Endodermal cell (in vitro differentiated cells): Measurements from ENCODE around the gene MRPS23. TPM values are rescaled to one million over a fixed set of nuclear protein-coding genes. Genes with fewer than 3 reads are reported as not detected.

Experiments
- DNase-seq: peaks from one replicate; pipeline ENCODE4 v3.0.0-alpha.2; 2017
- H3K27ac ChIP-seq: 2 replicates; pipeline ENCODE4 v1.5.1; 2013; ENCODE audit warnings: mild to moderate bottlenecking, low read depth, low read length, moderate library complexity
- H3K27me3 ChIP-seq: 2 replicates; pipeline ENCODE4 v1.6.1; 2013; ENCODE audit warnings: mild to moderate bottlenecking, low read length, moderate library complexity; ENCODE audit not compliant: insufficient read depth, control insufficient read depth, poor library complexity, severe bottlenecking
- H3K36me3 ChIP-seq: 2 replicates; pipeline ENCODE4 v1.7.0; 2013; ENCODE audit warnings: mild to moderate bottlenecking, low read length, moderate library complexity; ENCODE audit not compliant: control insufficient read depth, insufficient read depth
- H3K4me1 ChIP-seq: one replicate; pipeline ENCODE4 v1.7.0; 2013; ENCODE audit warnings: low read length; ENCODE audit not compliant: control insufficient read depth, insufficient read depth
- H3K4me3 ChIP-seq: 2 replicates; pipeline ENCODE4 v1.5.1; 2013; ENCODE audit warnings: mild to moderate bottlenecking, low read length, moderate library complexity
- H3K9ac ChIP-seq: 2 replicates; pipeline ENCODE4 v1.6.1; 2013; ENCODE audit warnings: mild to moderate bottlenecking, low read length, moderate library complexity; ENCODE audit not compliant: poor library complexity, severe bottlenecking; ENCODE audit errors: extremely low read depth
- H3K9me3 ChIP-seq: 2 replicates; pipeline ENCODE4 v1.6.1; 2013; ENCODE audit warnings: mild to moderate bottlenecking, low read length, moderate library complexity; ENCODE audit not compliant: control insufficient read depth
- H3K27ac Mint-ChIP-seq: 2 replicates; pipeline ENCODE4 v1.8.0; 2020; ENCODE audit warnings: mixed read lengths
- H3K27me3 Mint-ChIP-seq: 2 replicates; pipeline ENCODE4 v1.8.0; 2021; ENCODE audit warnings: mild to moderate bottlenecking, mixed read lengths; ENCODE audit not compliant: insufficient read depth
- H3K36me3 Mint-ChIP-seq: 2 replicates; pipeline ENCODE4 v1.8.0; 2020; ENCODE audit warnings: low read depth, mixed read lengths
- H3K4me1 Mint-ChIP-seq: 2 replicates; pipeline ENCODE4 v1.8.0; 2020; ENCODE audit warnings: mixed read lengths
- H3K4me3 Mint-ChIP-seq: 2 replicates; pipeline ENCODE4 v1.8.0; 2020; ENCODE audit warnings: mild to moderate bottlenecking, moderate library complexity, mixed read lengths
- H3K9me3 Mint-ChIP-seq: 2 replicates; pipeline ENCODE4 v1.8.0; 2020; ENCODE audit warnings: mild to moderate bottlenecking, mixed read lengths
- CTCF ChIP-seq: fragments of 200-600 bp; sonication (generic); conservative IDR thresholded peaks from 2 replicates; pipeline ENCODE4 v1.5.0; 2021; ENCODE audit warnings: antibody characterized with exemption, mild to moderate bottlenecking
- WGBS, 2 experiments: methylation state at CpG; one replicate each; pipeline versions ENCODE4 v1.1.5 to v1.1.7; 2013; ENCODE audit warnings: missing lambda C conversion rate in 2 of 2, mixed read lengths in 1 of 2; ENCODE audit not compliant: insufficient coverage in 1 of 2, insufficient read length in 1 of 2; 5-methylcytosine and 5-hydroxymethylcytosine counted together
- total RNA-seq, 2 donors: library from RNA; stranded (reverse); fragmentation: NEBNext Ultra II Directional in 1 of 2; extraction: Animal tissue kit (Norgen Biotek cat#: 25700) in 1 of 2; gene quantifications; 2 replicates in 1 of 2; 3 replicates in 1 of 2; pipeline ENCODE4 v1.2.1, GENCODE V29; 2021

The MRPS23 gene
- total RNA-seq, 2 donors from 2014 or later = 43.9 to 49.2 TPM

DNA sequence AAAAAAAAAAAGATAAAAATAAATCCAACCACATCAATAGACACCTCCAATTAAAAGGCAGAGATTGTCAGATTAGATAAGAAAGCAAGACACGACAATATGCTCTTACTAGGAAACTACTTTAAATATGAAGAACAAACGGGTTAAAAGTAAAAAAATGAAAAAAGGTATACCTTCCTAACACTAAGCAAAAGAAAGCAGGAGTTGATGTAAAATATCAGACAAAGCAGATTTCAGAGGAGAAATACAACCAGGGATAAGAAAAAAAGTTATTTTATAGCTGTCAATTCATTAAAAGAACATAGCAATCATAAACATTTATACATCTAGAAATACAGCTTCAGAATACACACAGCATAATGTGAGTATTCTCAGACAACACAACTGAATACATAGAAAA, 55.0 kb downstream of the MRPS23 start:
- no peak for DNase-seq
- no peak overlapping the region for H3K4me3 ChIP-seq
- WGBS, 2 experiments = 95% methylated on average over 2 of the region's 2 CpGs; no CpG with 5 or more reads in 1 of the 2 experiments
- no peaks in the 10 kb centered on the region for H3K27me3 ChIP-seq
- Mint-ChIP-seq H3K9me3 (peaks cover 2% of the 10 kb centered on the region), H3K36me3 (no peaks in the 10 kb centered on the region), H3K4me1 (no peaks in the 10 kb centered on the region), H3K27me3 (peaks cover 11% of the 10 kb centered on the region), H3K4me3 (no peak overlapping the region), H3K27ac (no peak overlapping the region)
- TF ChIP-seq CTCF = no peak
- no peaks in the 10 kb centered on the region for H3K36me3 ChIP-seq
- H3K27ac ChIP-seq = no peak overlapping the region
- no peaks in the 10 kb centered on the region for H3K9me3 ChIP-seq
- H3K9ac ChIP-seq = no peak overlapping the region
- H3K4me1 ChIP-seq = no peaks in the 10 kb centered on the region

- no peaks in the 10 kb centered on the region for H3K9me3 ChIP-seq
- no peak overlapping the region for H3K27ac ChIP-seq
- no peak overlapping the region for H3K27ac Mint-ChIP-seq
- no peaks in the 10 kb centered on the region for H3K36me3 ChIP-seq
- H3K4me3 ChIP-seq = no peak overlapping the region
- no peak for TF ChIP-seq CTCF
- no peaks in the 10 kb centered on the region for H3K36me3 Mint-ChIP-seq
- H3K9me3 Mint-ChIP-seq = peaks cover 2% of the 10 kb centered on the region
- no peak overlapping the region for H3K4me3 Mint-ChIP-seq
- no peaks in the 10 kb centered on the region for H3K4me1 ChIP-seq
- H3K4me1 Mint-ChIP-seq = no peaks in the 10 kb centered on the region
- H3K9ac ChIP-seq = no peak overlapping the region
- DNase-seq = no peak
- 92 to 100% methylated on average over 4 of the region's 4 CpGs for WGBS, 2 experiments
- H3K27me3 Mint-ChIP-seq = peaks cover 44% of the 10 kb centered on the region
- H3K27me3 ChIP-seq = peaks cover 16% of the 10 kb centered on the region
Measured at GRCh38 chr17:57788725-57789124, 61.1 kb downstream of the MRPS23 start.

DNA sequence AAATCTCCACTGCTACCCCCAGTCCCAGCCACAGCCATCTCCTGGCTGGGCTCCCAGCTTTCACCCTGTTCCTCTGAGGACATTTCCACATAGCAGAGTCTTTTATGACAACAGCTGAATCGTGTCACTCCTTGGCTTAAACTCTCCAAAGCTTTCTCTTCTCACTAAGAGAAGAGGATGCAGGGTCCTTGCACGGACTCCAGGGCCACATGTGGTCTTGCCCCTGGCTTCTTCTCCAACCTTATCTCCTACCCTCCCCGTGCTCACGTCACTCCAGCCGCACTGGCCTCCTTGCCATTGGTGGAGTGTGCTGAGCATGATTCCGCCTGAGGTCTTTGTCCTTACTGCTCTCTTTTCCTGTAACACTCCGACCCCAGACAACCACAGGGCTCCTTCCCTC, 64.8 kb downstream of the MRPS23 start:
- peaks cover 53% of the 10 kb centered on the region for H3K27me3 Mint-ChIP-seq
- no peaks in the 10 kb centered on the region for H3K36me3 Mint-ChIP-seq
- no peaks in the 10 kb centered on the region for H3K9me3 Mint-ChIP-seq
- H3K4me3 ChIP-seq = no peak overlapping the region
- H3K9me3 ChIP-seq = no peaks in the 10 kb centered on the region
- no peak overlapping the region for H3K27ac ChIP-seq
- TF ChIP-seq CTCF = no peak
- WGBS, 2 experiments = 90 to 97% methylated on average over 5 to 7 of the region's 7 CpGs
- DNase-seq = peak; percentile 44
- peaks cover 16% of the 10 kb centered on the region for H3K27me3 ChIP-seq
- H3K4me3 Mint-ChIP-seq = no peak overlapping the region
- H3K9ac ChIP-seq = no peak overlapping the region
- no peak overlapping the region for H3K27ac Mint-ChIP-seq
- no peaks in the 10 kb centered on the region for H3K36me3 ChIP-seq
- H3K4me1 ChIP-seq = peaks cover 2% of the 10 kb centered on the region
- H3K4me1 Mint-ChIP-seq = no peaks in the 10 kb centered on the region

Other genes with a start within 250 kb of the MRPS23 start
- gene CCDC182, start 104.7 kb downstream of the MRPS23 start, total RNA-seq = under 1 TPM in 1 of 2 donors, not detected in 1; 0.33 TPM
- gene CUEDC1, start 105.4 kb upstream of the MRPS23 start, total RNA-seq = 10 to 100 TPM; 11.0 to 18.7 TPM
- 10 to 100 TPM; 50.3 to 59.3 TPM for gene VEZF1, start 138.2 kb upstream of the MRPS23 start, total RNA-seq
- gene SRSF1, start 157.2 kb upstream of the MRPS23 start, total RNA-seq = 100 to 1,000 TPM; 339 to 361 TPM
- gene DYNLL2, start 233.4 kb upstream of the MRPS23 start, total RNA-seq = 10 to 100 TPM; 47.9 to 69.3 TPM